IMR-90 (cell line): ENCODE results near the gene TTLL4. TPM values are rescaled to one million over a fixed set of nuclear protein-coding genes. Genes with fewer than 3 reads are reported as not detected.

Experiments used
- ATAC-seq: fragments of 200-7000 bp; cut with Tn5 transposase; 2 replicates; pipeline ENCODE4 v1.9.1; 2020; ENCODE audit warnings: low read depth, mild to moderate bottlenecking, moderate library complexity
- BruUV-seq: library from RNA; stranded (reverse); fragments of 400-500 nt; replicated peaks from 2 replicates; lab custom pipeline; 2021; lab: Mats Ljungman, UMichigan
- CTCF ChIA-PET: fragments of 300-600 bp; formaldehyde crosslinking; extraction: SDS; loops from one replicate; lab custom pipeline; 2021; ENCODE audit warnings: antibody characterized with exemption; lab: Yijun Ruan, JAX
- POLR2A ChIA-PET: fragments of 300-600 bp; sonication (Branson Sonifier 250); formaldehyde crosslinking; loops from one replicate; lab custom pipeline; 2022; ENCODE audit warnings: antibody characterized with exemption; ENCODE audit not compliant: unreplicated experiment; lab: Charles Lee
- DNase-seq: peaks from one replicate; pipeline ENCODE4 v3.0.0; 2013
- H2AFZ ChIP-seq: replicated peaks from 2 replicates; pipeline ENCODE3; 2013; ENCODE audit warnings: low read length, mild to moderate bottlenecking; ENCODE audit not compliant: poor library complexity
- H2AK5ac ChIP-seq: 2 replicates; pipeline ENCODE4 v1.6.1; 2013; ENCODE audit warnings: low read depth, low read length, inconsistent platforms
- H2AK9ac ChIP-seq: replicated peaks from 2 replicates; pipeline ENCODE3; 2013; ENCODE audit warnings: mild to moderate bottlenecking, low read depth, low read length, moderate library complexity; ENCODE audit not compliant: poor library complexity
- H2BK120ac ChIP-seq: 2 replicates; pipeline ENCODE4 v1.6.1; 2013; ENCODE audit warnings: low read depth, low read length, inconsistent platforms
- H2BK15ac ChIP-seq: 3 replicates; pipeline ENCODE4 v1.6.1; 2013; ENCODE audit warnings: low read depth, low read length, inconsistent platforms
- H2BK20ac ChIP-seq: 2 replicates; pipeline ENCODE4 v1.6.1; 2013; ENCODE audit warnings: low read depth, mild to moderate bottlenecking, inconsistent platforms, low read length, moderate library complexity
- H2BK5ac ChIP-seq: 2 replicates; pipeline ENCODE4 v1.6.1; 2013; ENCODE audit warnings: mild to moderate bottlenecking, low read depth, low read length, inconsistent platforms; ENCODE audit not compliant: poor library complexity, severe bottlenecking
- H3K14ac ChIP-seq: replicated peaks from 2 replicates; pipeline ENCODE4 v1.6.1; 2013; ENCODE audit warnings: low read depth, low read length, inconsistent platforms
- H3K18ac ChIP-seq: 2 replicates; pipeline ENCODE4 v1.6.1; 2013; ENCODE audit warnings: low read depth, low read length, control low read depth
- H3K23ac ChIP-seq: 2 replicates; pipeline ENCODE4 v1.6.1; 2013; ENCODE audit warnings: low read depth, low read length, inconsistent platforms
- H3K27ac ChIP-seq: 2 replicates; pipeline ENCODE4 v1.5.1; 2013; ENCODE audit warnings: mild to moderate bottlenecking, control low read depth, low read length; ENCODE audit not compliant: insufficient read depth
- H3K27me3 ChIP-seq: 2 replicates; pipeline ENCODE4 v1.6.1; 2013; ENCODE audit warnings: low read length; ENCODE audit not compliant: control insufficient read depth, insufficient read depth
- H3K36me3 ChIP-seq: 2 replicates; pipeline ENCODE4 v1.6.1; 2013; ENCODE audit warnings: low read length, mixed read lengths; ENCODE audit not compliant: control insufficient read depth, insufficient read depth
- H3K4ac ChIP-seq: 2 replicates; pipeline ENCODE4 v1.6.1; 2013; ENCODE audit warnings: low read depth, low read length, inconsistent platforms
- H3K4me1 ChIP-seq: 2 replicates; pipeline ENCODE4 v1.6.1; 2013; ENCODE audit warnings: low read length, mixed read lengths; ENCODE audit not compliant: control insufficient read depth, insufficient read depth
- H3K4me2 ChIP-seq: 2 replicates; pipeline ENCODE4 v1.6.1; 2013; ENCODE audit warnings: low read depth, mild to moderate bottlenecking, control low read depth, low read length, moderate library complexity
- H3K4me3 ChIP-seq: 2 replicates; pipeline ENCODE4 v1.5.1; 2013; ENCODE audit warnings: low read depth, mild to moderate bottlenecking, control low read depth, low read length, moderate library complexity; ENCODE audit not compliant: insufficient read depth
- H3K56ac ChIP-seq: 2 replicates; pipeline ENCODE4 v1.6.1; 2013; ENCODE audit warnings: low read length, inconsistent platforms; ENCODE audit not compliant: insufficient read depth; ENCODE audit errors: extremely low read depth
- H3K79me1 ChIP-seq, 2 experiments: 2 replicates each; pipeline ENCODE4 v1.6.1; 2013; ENCODE audit warnings: low read length in 2 of 2, inconsistent platforms in 1 of 2, low read depth in 1 of 2
- H3K9ac ChIP-seq: 2 replicates; pipeline ENCODE4 v1.6.1; 2013; ENCODE audit warnings: low read depth, low read length, control low read depth
- H3K9me1 ChIP-seq: 2 replicates; pipeline ENCODE4 v1.6.1; 2013; ENCODE audit warnings: low read length, inconsistent platforms; ENCODE audit not compliant: insufficient read depth
- H3K9me3 ChIP-seq: 2 replicates; pipeline ENCODE4 v1.6.1; 2013; ENCODE audit warnings: low read length; ENCODE audit not compliant: control insufficient read depth, insufficient read depth
- H4K20me1 ChIP-seq: 2 replicates; pipeline ENCODE4 v1.6.1; 2013; ENCODE audit warnings: low read length, inconsistent platforms; ENCODE audit not compliant: insufficient read depth
- H4K5ac ChIP-seq: 2 replicates; pipeline ENCODE4 v1.6.1; 2013; ENCODE audit warnings: mild to moderate bottlenecking, low read depth, low read length, control low read depth
- H4K8ac ChIP-seq, 2 experiments: 2 replicates each; pipeline ENCODE4 v1.6.1; 2013; ENCODE audit warnings: low read depth in 2 of 2, low read length in 2 of 2, control low read depth in 1 of 2, inconsistent platforms in 1 of 2
- H4K91ac ChIP-seq: 2 replicates; pipeline ENCODE4 v1.6.1; 2013; ENCODE audit warnings: low read depth, low read length, inconsistent platforms; ENCODE audit not compliant: insufficient read depth
- CEBPB ChIP-seq: IDR thresholded peaks from 2 replicates; pipeline ENCODE4 v1.6.1; 2012; ENCODE audit warnings: low read depth, low read length, improper control_type of control experiment
- CHD1 ChIP-seq: IDR thresholded peaks from 2 replicates; pipeline ENCODE4 v1.6.1; 2012; ENCODE audit warnings: low read depth, low read length, improper control_type of control experiment
- MXI1 ChIP-seq: IDR thresholded peaks from 2 replicates; pipeline ENCODE4 v1.6.1; 2012; ENCODE audit warnings: low read depth, mild to moderate bottlenecking, low read length, moderate library complexity, borderline replicate concordance
- NFE2L2 ChIP-seq: fragments of 150-350 bp; IDR thresholded peaks from 2 replicates; pipeline ENCODE4 v1.6.1; 2016; ENCODE audit warnings: low read depth, mild to moderate bottlenecking, low read length
- RAD21 ChIP-seq: IDR thresholded peaks from 2 replicates; pipeline ENCODE4 v1.6.1; 2012; ENCODE audit warnings: low read length, improper control_type of control experiment
- USF2 ChIP-seq: fragments of 150-350 bp; IDR thresholded peaks from 2 replicates; pipeline ENCODE4 v1.6.1; 2017; ENCODE audit warnings: mild to moderate bottlenecking, antibody characterized with exemption, low read length, low read depth
- WGBS, 2 experiments: methylation state at CpG; one replicate each; pipeline versions ENCODE4 v1.1.5 to v1.1.7; 2013; ENCODE audit warnings: missing lambda C conversion rate in 2 of 2; ENCODE audit not compliant: insufficient read length in 1 of 2; ENCODE audit errors: extremely low coverage in 2 of 2; 5-methylcytosine and 5-hydroxymethylcytosine counted together
- dilution Hi-C: fragments of 300-500 bp; cut with HindIII; formaldehyde crosslinking; loops from one replicate; pipeline ENCODE4 v1.14.3; 2018; ENCODE audit warnings: low sequenced_read_pairs; ENCODE audit not compliant: unreplicated experiment
- in situ Hi-C: fragments of 300-500 bp; cut with MboI; formaldehyde crosslinking; loops from 3 replicates; pipeline ENCODE4 v1.14.3; 2019; ENCODE audit warnings: low sequenced_read_pairs, inconsistent platforms, mixed read lengths
- intact Hi-C: fragments of 100-400 bp; cut with micrococcal nuclease; formaldehyde crosslinking; loops from 2 replicates; pipeline ENCODE4 v1.10.0; 2022
- polyA plus RNA-seq, 3 experiments: library from polyadenylated mRNA; depleted of rRNA; stranded (reverse); fragments of >200 nt; gene quantifications; 2 replicates each; pipeline ENCODE4 v1.2.3, GENCODE V29; 2012; ENCODE audit warnings: low replicate concordance in 1 of 3
- total RNA-seq: library from RNA; depleted of rRNA; stranded (reverse); fragments of >200 nt; gene quantifications from 2 replicates; pipeline ENCODE4 v1.2.3, GENCODE V29; 2012

TTLL4 gene
- total and polyA plus RNA-seq, 2 of the 4 experiments (the other 2 are of a cell fraction): 9.0 to 22.9 TPM

DNA sequence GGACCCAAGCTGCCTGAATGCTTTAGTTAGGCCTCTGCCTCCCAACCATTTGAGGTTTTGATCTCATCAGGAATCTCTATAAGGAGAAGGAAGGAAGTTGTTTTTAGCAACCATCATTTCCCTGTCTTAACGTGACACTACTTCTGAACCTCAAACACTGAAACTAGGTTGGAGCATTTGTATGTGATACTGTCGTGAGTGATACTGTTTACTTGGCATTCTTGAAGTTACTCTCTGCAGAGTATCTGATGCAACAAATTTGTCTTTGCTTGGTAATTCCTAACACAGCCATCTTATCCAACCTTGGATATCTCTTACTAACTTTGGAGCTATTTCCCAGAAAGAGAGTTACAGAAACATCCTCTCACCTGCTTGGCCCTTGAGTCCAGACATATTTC is 22.1 kb downstream of the TTLL4 start:
- ChIA-PET CTCF (interaction anchor here (0.6 to 0.7 kb wide), 2 partner anchors 20 to 21 kb away, joined by 3 read pairs; no protein-coding TSS in a partner anchor), POLR2A (interaction anchor here (0.6 kb wide), 1 partner anchor 735 kb away, joined by 3 read pairs; no protein-coding TSS in a partner anchor)
- no peaks in the 10 kb centered on the region for H3K27me3 ChIP-seq
- DNase-seq: peak; percentile 49
- peak overlapping the region; percentile 57 for H2AK9ac ChIP-seq
- in situ Hi-C loops: no loop called here
- peaks cover 6% of the 10 kb centered on the region for H3K36me3 ChIP-seq
- H3K27ac ChIP-seq: peak overlapping the region; percentile 99
- WGBS, 2 experiments: no CpG with 5 or more reads among the region's 2 CpGs
- H3K4me2 ChIP-seq: peak overlapping the region; percentile 51; the same call in 1 of the 2 replicates
- peaks cover 29 to 73% of the 10 kb centered on the region in 2 experiments for H3K79me1 ChIP-seq
- H2BK5ac ChIP-seq: peak overlapping the region; percentile 90
- peak overlapping the region; percentile 33; the same call in 1 of the 2 replicates for H3K9ac ChIP-seq
- H3K4me1 ChIP-seq: peaks cover 20% of the 10 kb centered on the region
- peaks cover 17% of the 10 kb centered on the region for H3K9me1 ChIP-seq
- H4K8ac ChIP-seq: peak overlapping the region; percentile 82 to 88; a peak in 3 of 4 replicates
- peak overlapping the region; percentile 88 for H3K4ac ChIP-seq
- H2AFZ ChIP-seq: no peak overlapping the region
- peak overlapping the region; percentile 96 for H2BK20ac ChIP-seq
- peak overlapping the region; percentile 99 for H4K5ac ChIP-seq
- H2AK5ac ChIP-seq: peak overlapping the region; percentile 93
- 0 out of 2 replicates have a peak, but pooled peaks have one; percentile 9 for ATAC-seq
- intact Hi-C loops: loop anchor here (5.0 kb wide), 1 partner anchor 75 kb away; no protein-coding TSS in a partner anchor
- peak overlapping the region; percentile 76 for H4K91ac ChIP-seq
- TF ChIP-seq CEBPB (peak; percentile 67), RAD21 (no peak), MXI1 (no peak), NFE2L2 (no peak), USF2 (no peak), CHD1 (no peak)
- BruUV-seq: no TSS peak
- peak overlapping the region; percentile 80; the same call in 1 of the 2 replicates for H3K23ac ChIP-seq
- no peaks in the 10 kb centered on the region for H3K9me3 ChIP-seq
- peak overlapping the region; percentile 42; the same call in 2 of the 3 replicates for H2BK15ac ChIP-seq
- dilution Hi-C loops: no loop called here
- no peak overlapping the region for H3K4me3 ChIP-seq
- H2BK120ac ChIP-seq: peak overlapping the region; percentile 75
- peak overlapping the region; percentile 29; the same call in 1 of the 2 replicates for H3K56ac ChIP-seq
- peak overlapping the region; percentile 99 for H3K18ac ChIP-seq
- H4K20me1 ChIP-seq: no peaks in the 10 kb centered on the region; the same call in 1 of the 2 replicates
- H3K14ac ChIP-seq: peak overlapping the region; percentile 79
